Stimulated activated CD4-positive, alpha-beta T cell treated with anti-CD3 and anti-CD28 coated beads, Interleukin-2, amount 100 ng/mL, for 4 hours (primary cell): ENCODE measurements around the gene KLHL41.
"Not testable (repeated sequence)": the region's sequence is repeated elsewhere in the genome, so short reads cannot be mapped to it uniquely, and the experiment has no call there.

Experiments
- DNase-seq: peaks from one replicate; pipeline ENCODE4 v3.0.0-alpha.2; 2020; ENCODE audit warnings: low read depth

The KLHL41 gene

DNA sequence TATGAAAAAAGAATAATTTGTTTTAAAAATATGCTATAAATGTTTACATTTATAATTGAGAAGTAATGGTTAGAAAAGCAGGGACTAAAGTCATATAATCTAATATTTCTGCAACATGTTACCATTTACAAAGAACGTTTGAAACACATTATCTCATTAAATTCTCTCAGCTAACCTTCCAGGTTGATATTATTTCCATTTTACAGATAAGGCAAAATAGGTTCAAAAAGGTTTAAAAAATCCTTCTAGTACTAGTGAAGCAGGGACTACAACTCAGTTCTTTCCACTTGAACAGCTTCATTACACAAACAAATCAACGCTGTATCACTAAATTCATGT, 63.3 kb downstream of the KLHL41 start:
- DNase-seq = no peak

GRCh38 chr2:169573160-169573973, 63.9 kb downstream of the KLHL41 start, which contains the start of gene FASTKD1:
TSS of gene FASTKD1 (minus strand) at chr2:169573865. CDS start at chr2:169572029, 1,836 bp downstream.
- peak; percentile 83 for DNase-seq

- DNase-seq = no peak
These were observed 64.4 kb downstream of the KLHL41 start for GRCh38 chr2:169573974-169574299.

GRCh38 chr2:169574539-169574938, 65.0 kb downstream of the KLHL41 start:
- DNase-seq = not testable (repeated sequence)

DNA sequence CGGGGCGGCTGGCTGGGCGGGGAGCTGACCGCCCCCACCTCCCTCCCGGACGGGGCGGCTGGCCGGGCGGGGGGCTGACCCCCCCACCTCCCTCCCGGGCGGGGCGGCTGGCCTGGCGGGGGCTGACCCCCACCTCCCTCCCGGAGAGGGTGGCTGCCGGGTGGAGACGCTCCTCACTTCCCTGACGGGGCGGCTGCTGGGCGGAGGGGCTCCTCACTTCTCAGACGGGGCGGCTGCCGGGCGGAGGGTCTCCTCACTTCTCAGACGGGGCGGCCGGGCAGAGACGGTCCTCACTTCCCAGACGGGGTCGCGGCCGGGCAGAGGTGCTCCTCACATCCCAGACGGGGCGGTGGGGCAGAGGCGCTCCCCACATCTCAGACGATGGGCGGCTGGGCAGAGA, 65.8 kb downstream of the KLHL41 start:
- DNase-seq = not testable (repeated sequence)
